Effector memory CD8-positive, alpha-beta T cell (primary cell): ENCODE results near the gene DBH.

Experiments used
- ATAC-seq: fragments of 150-1000 bp; cut with Tn5 transposase; replicated peaks from 2 replicates; pipeline ENCODE4 v1.10.0; 2021; ENCODE audit warnings: mild to moderate bottlenecking, moderate library complexity
- DNase-seq, 3 experiments: peaks; one replicate each; pipeline ENCODE4 v3.0.0; 2021
- H3K27ac Mint-ChIP-seq, 2 donors: one replicate each; pipeline ENCODE4 v1.8.0; 2022; ENCODE audit warnings: mild to moderate bottlenecking in 2 of 2, mixed read lengths in 2 of 2, moderate library complexity in 2 of 2
- H3K27me3 Mint-ChIP-seq, 2 donors: one replicate each; pipeline ENCODE4 v1.8.0; 2022; ENCODE audit warnings: mixed read lengths in 2 of 2
- H3K36me3 Mint-ChIP-seq: one replicate; pipeline ENCODE4 v1.8.0; 2022; ENCODE audit warnings: mild to moderate bottlenecking, moderate library complexity, mixed read lengths; ENCODE audit not compliant: insufficient read depth
- H3K4me1 Mint-ChIP-seq, 2 donors: one replicate each; pipeline ENCODE4 v1.8.0; 2022; ENCODE audit warnings: low read depth in 2 of 2, mixed read lengths in 2 of 2
- H3K4me3 Mint-ChIP-seq, 2 donors: one replicate each; pipeline ENCODE4 v1.8.0; 2022; ENCODE audit warnings: mild to moderate bottlenecking in 2 of 2, mixed read lengths in 2 of 2, moderate library complexity in 2 of 2
- H3K9me3 Mint-ChIP-seq, 2 donors: one replicate each; pipeline ENCODE4 v1.8.0; 2022; ENCODE audit warnings: mixed read lengths in 2 of 2

Gene DBH

GRCh38 chr9:133684121-133684935, 48.2 kb downstream of the DBH start:
- DNase-seq, result no peak
- peak overlapping the region; percentile 39 to 72 for H3K4me3 Mint-ChIP-seq
- no peaks in the 10 kb centered on the region for H3K27me3 Mint-ChIP-seq
- H3K27ac Mint-ChIP-seq, result peak overlapping the region; percentile 93 to 99
- H3K4me1 Mint-ChIP-seq, result peaks cover 9 to 16% of the 10 kb centered on the region in 2 donors
- H3K36me3 Mint-ChIP-seq, result peaks cover 18% of the 10 kb centered on the region
- no peak for ATAC-seq
- no peaks in the 10 kb centered on the region for H3K9me3 Mint-ChIP-seq

GRCh38 chr9:133684936-133685361, 48.8 kb downstream of the DBH start:
- no peak overlapping the region for H3K4me3 Mint-ChIP-seq
- H3K36me3 Mint-ChIP-seq, result peaks cover 18% of the 10 kb centered on the region
- peaks cover 9 to 16% of the 10 kb centered on the region in 2 donors for H3K4me1 Mint-ChIP-seq
- no peaks in the 10 kb centered on the region for H3K27me3 Mint-ChIP-seq
- DNase-seq, result no peak
- peak overlapping the region; percentile 93 to 99 for H3K27ac Mint-ChIP-seq
- ATAC-seq, result no peak
- no peaks in the 10 kb centered on the region for H3K9me3 Mint-ChIP-seq

- no peak for ATAC-seq
- no peaks in the 10 kb centered on the region for H3K27me3 Mint-ChIP-seq
- peaks cover 9 to 16% of the 10 kb centered on the region in 2 donors for H3K4me1 Mint-ChIP-seq
- H3K27ac Mint-ChIP-seq, result peak overlapping the region; percentile 46 to 93
- peaks cover 18% of the 10 kb centered on the region for H3K36me3 Mint-ChIP-seq
- DNase-seq, result no peak
- no peaks in the 10 kb centered on the region for H3K9me3 Mint-ChIP-seq
- H3K4me3 Mint-ChIP-seq, result no peak overlapping the region
Measured at GRCh38 chr9:133685653-133686609, 49.8 kb downstream of the DBH start.

- Mint-ChIP-seq H3K4me3 (no peak overlapping the region), H3K27ac (peak overlapping the region; percentile 59 to 93), H3K36me3 (peaks cover 18% of the 10 kb centered on the region), H3K4me1 (peaks cover 9 to 15% of the 10 kb centered on the region in 2 donors), H3K9me3 (no peaks in the 10 kb centered on the region), H3K27me3 (peaks cover 0 to under 1% of the 10 kb centered on the region in 2 donors)
- ATAC-seq (no peak), DNase-seq (no peak)
Measured at GRCh38 chr9:133686642-133687575, 50.7 kb downstream of the DBH start.

GRCh38 chr9:133687856-133688761, 51.9 kb downstream of the DBH start:
- Mint-ChIP-seq H3K9me3 (no peaks in the 10 kb centered on the region), H3K27me3 (peaks cover 0 to 12% of the 10 kb centered on the region in 2 donors), H3K27ac (peak overlapping the region in 1 of 2 donors; percentile 59), H3K4me1 (peaks cover 9 to 11% of the 10 kb centered on the region in 2 donors), H3K36me3 (peaks cover 16% of the 10 kb centered on the region), H3K4me3 (no peak overlapping the region)
- DNase-seq (no peak), ATAC-seq (no peak)

GRCh38 chr9:133689151-133689763, 53.1 kb downstream of the DBH start:
- Mint-ChIP-seq H3K4me3 (no peak overlapping the region), H3K27ac (no peak overlapping the region), H3K9me3 (no peaks in the 10 kb centered on the region), H3K36me3 (peaks cover 5% of the 10 kb centered on the region), H3K4me1 (peaks cover under 1% of the 10 kb centered on the region in 2 donors), H3K27me3 (peaks cover 0 to 17% of the 10 kb centered on the region in 2 donors)
- ATAC-seq (no peak), DNase-seq (no peak)

GRCh38 chr9:133690081-133690561, 54.0 kb downstream of the DBH start:
- DNase-seq (no peak), ATAC-seq (no peak)
- Mint-ChIP-seq H3K4me3 (no peak overlapping the region), H3K4me1 (no peaks in the 10 kb centered on the region), H3K9me3 (no peaks in the 10 kb centered on the region), H3K36me3 (peaks cover 4% of the 10 kb centered on the region), H3K27me3 (peaks cover 0 to 26% of the 10 kb centered on the region in 2 donors), H3K27ac (no peak overlapping the region)

- H3K4me1 Mint-ChIP-seq, result no peaks in the 10 kb centered on the region
- H3K27me3 Mint-ChIP-seq, result peaks cover 0 to 36% of the 10 kb centered on the region in 2 donors
- DNase-seq (no peak), ATAC-seq (no peak)
- H3K27ac Mint-ChIP-seq, result peak overlapping the region; percentile 58 to 73
- H3K4me3 Mint-ChIP-seq, result no peak overlapping the region
- peaks cover 4% of the 10 kb centered on the region for H3K36me3 Mint-ChIP-seq
- no peaks in the 10 kb centered on the region for H3K9me3 Mint-ChIP-seq
Measured at GRCh38 chr9:133691191-133691590, 55.0 kb downstream of the DBH start.

- Mint-ChIP-seq H3K27ac (no peak overlapping the region), H3K27me3 (peaks cover 5 to 42% of the 10 kb centered on the region in 2 donors)
- ATAC-seq, result no peak
Measured at GRCh38 chr9:133691626-133692363, 55.6 kb downstream of the DBH start.

GRCh38 chr9:133692364-133692985, 56.3 kb downstream of the DBH start:
- Mint-ChIP-seq H3K36me3 (peaks cover 4% of the 10 kb centered on the region), H3K9me3 (no peaks in the 10 kb centered on the region)

More at GRCh38 chr9:133691626-133692363, 55.6 kb downstream of the DBH start:
- Mint-ChIP-seq H3K4me3 (no peak overlapping the region), H3K9me3 (no peaks in the 10 kb centered on the region), H3K4me1 (peaks cover 0 to 3% of the 10 kb centered on the region in 2 donors), H3K36me3 (peaks cover 4% of the 10 kb centered on the region)
- DNase-seq, result no peak

GRCh38 chr9:133693116-133693515, 57.0 kb downstream of the DBH start:
- Mint-ChIP-seq H3K27ac (peak overlapping the region in 1 of 2 donors; percentile 60), H3K27me3 (peaks cover 5 to 48% of the 10 kb centered on the region in 2 donors), H3K4me3 (no peak overlapping the region), H3K36me3 (peaks cover 4% of the 10 kb centered on the region), H3K9me3 (no peaks in the 10 kb centered on the region), H3K4me1 (peaks cover 0 to 3% of the 10 kb centered on the region in 2 donors)
- DNase-seq (no peak), ATAC-seq (no peak)

More at GRCh38 chr9:133692364-133692985, 56.3 kb downstream of the DBH start:
- Mint-ChIP-seq H3K27me3 (peaks cover 5 to 48% of the 10 kb centered on the region in 2 donors), H3K27ac (no peak overlapping the region), H3K4me1 (peaks cover 0 to 3% of the 10 kb centered on the region in 2 donors), H3K4me3 (no peak overlapping the region)
- ATAC-seq, result no peak
- DNase-seq, result no peak
